Keratinocyte (primary cell): ENCODE measurements around the gene UGGT2. TPM values are rescaled to one million over a fixed set of nuclear protein-coding genes. Genes with fewer than 3 reads are reported as not detected.

Experiments
- DNase-seq: peaks from one replicate; pipeline ENCODE4 v3.0.0-alpha.2; 2011; ENCODE audit warnings: low read depth, missing footprints, low spot score
- FAIRE-seq: peaks from 2 replicates; lab custom pipeline; 2011; peaks lifted over from hg19 to GRCh38; lab: Jason Lieb, UNC
- H2AFZ ChIP-seq: 2 replicates; pipeline ENCODE4 v1.6.0; 2012; ENCODE audit warnings: low read length, control low read depth, inconsistent platforms; ENCODE audit not compliant: control insufficient read depth
- H3K27ac ChIP-seq: 2 replicates; pipeline ENCODE4 v1.5.1; 2011; ENCODE audit warnings: low read length; ENCODE audit not compliant: control insufficient read depth, insufficient read depth
- H3K27me3 ChIP-seq: 3 replicates; pipeline ENCODE4 v1.6.0; 2011; ENCODE audit warnings: low read length; ENCODE audit not compliant: control insufficient read depth, insufficient read depth; ENCODE audit errors: extremely low read depth
- H3K36me3 ChIP-seq, 2 experiments: 2 replicates in 1 of 2; 3 replicates in 1 of 2; pipeline ENCODE4 v1.5.1; 2011; ENCODE audit warnings: low read length in 2 of 2, mild to moderate bottlenecking in 1 of 2; ENCODE audit not compliant: control insufficient read depth in 2 of 2, insufficient read depth in 2 of 2; ENCODE audit errors: extremely low read depth in 1 of 2
- H3K4me1 ChIP-seq: 3 replicates; pipeline ENCODE4 v1.5.1; 2011; ENCODE audit warnings: low read length; ENCODE audit not compliant: control insufficient read depth, insufficient read depth; ENCODE audit errors: extremely low read depth
- H3K4me2 ChIP-seq: 3 replicates; pipeline ENCODE4 v1.6.0; 2011; ENCODE audit warnings: low read depth, low read length; ENCODE audit not compliant: control insufficient read depth, insufficient read depth; ENCODE audit errors: extremely low read depth
- H3K4me3 ChIP-seq, 3 experiments: fragments of 200-600 bp in 1 of 3; sonication (generic) in 1 of 3; 2 replicates in 2 of 3; 3 replicates in 1 of 3; pipeline ENCODE4 v1.5.1; 2011 to 2016; ENCODE audit warnings: low read length in 3 of 3, mild to moderate bottlenecking in 3 of 3, control low read depth in 2 of 3, inconsistent platforms in 1 of 3, low read depth in 1 of 3, mixed read lengths in 1 of 3, mixed run types in 1 of 3, moderate library complexity in 1 of 3; ENCODE audit not compliant: control insufficient read depth in 2 of 3, insufficient read depth in 2 of 3; ENCODE audit errors: extremely low read depth in 1 of 3
- H3K79me2 ChIP-seq: 2 replicates; pipeline ENCODE4 v1.6.0; 2012; ENCODE audit warnings: low read length; ENCODE audit not compliant: control insufficient read depth, insufficient read depth
- H3K9ac ChIP-seq: 3 replicates; pipeline ENCODE4 v1.6.0; 2011; ENCODE audit warnings: low read length; ENCODE audit not compliant: control insufficient read depth, insufficient read depth; ENCODE audit errors: extremely low read depth
- H3K9me1 ChIP-seq: 3 replicates; pipeline ENCODE4 v1.6.0; 2011; ENCODE audit warnings: low read length; ENCODE audit not compliant: control insufficient read depth, insufficient read depth; ENCODE audit errors: extremely low read depth
- H3K9me3 ChIP-seq: 2 replicates; pipeline ENCODE4 v1.5.1; 2012; ENCODE audit warnings: low read depth, low read length; ENCODE audit not compliant: control insufficient read depth
- H4K20me1 ChIP-seq: 3 replicates; pipeline ENCODE4 v1.6.0; 2011; ENCODE audit warnings: low read length; ENCODE audit not compliant: control insufficient read depth, insufficient read depth; ENCODE audit errors: extremely low read depth
- EZH2 ChIP-seq: IDR thresholded peaks from one replicate; pipeline ENCODE4 v1.6.1; 2012; ENCODE audit warnings: inconsistent platforms, mild to moderate bottlenecking, low read length, moderate library complexity
- dilution Hi-C: fragments of 300-500 bp; cut with MboI; formaldehyde crosslinking; loops from one replicate; pipeline ENCODE4 v1.7.0; 2020; ENCODE audit warnings: low sequenced_read_pairs; ENCODE audit not compliant: extremely low pct_ligation_motif_present
- polyA plus RNA-seq, 5 experiments: library from polyadenylated mRNA; depleted of rRNA in 3 of 5; stranded (reverse) in 3 of 5; stranded (forward) in 1 of 5; unstranded in 1 of 5; fragments of >200 nt; gene quantifications; 1 replicate in 1 of 5; 2 replicates in 3 of 5; 3 replicates in 1 of 5; pipeline versions ENCODE4 v1.2.1 to v1.2.3, GENCODE V29; 2011 to 2012; ENCODE audit warnings: missing spikeins in 2 of 5, low read depth in 1 of 5, low replicate concordance in 1 of 5
- TF ChIP-seq, protein P1 (sequence below), 3 experiments: IDR thresholded peaks in 1 of 3; conservative IDR thresholded peaks in 1 of 3; optimal IDR thresholded peaks in 1 of 3; 2 replicates in 2 of 3; 3 replicates in 1 of 3; pipeline versions ENCODE3 to v1.5.1; 2011; ENCODE audit warnings: low read length in 3 of 3, mild to moderate bottlenecking in 3 of 3, moderate library complexity in 2 of 3, control low read depth in 1 of 3, inconsistent platforms in 1 of 3; ENCODE audit not compliant: insufficient read depth in 2 of 3; ENCODE audit errors: extremely low read depth in 1 of 3

The UGGT2 gene
- polyA plus RNA-seq, 1 donor (not counting 4 experiments of a cell fraction or from before 2014, with no cell fraction given), result 12.5 TPM

DNA sequence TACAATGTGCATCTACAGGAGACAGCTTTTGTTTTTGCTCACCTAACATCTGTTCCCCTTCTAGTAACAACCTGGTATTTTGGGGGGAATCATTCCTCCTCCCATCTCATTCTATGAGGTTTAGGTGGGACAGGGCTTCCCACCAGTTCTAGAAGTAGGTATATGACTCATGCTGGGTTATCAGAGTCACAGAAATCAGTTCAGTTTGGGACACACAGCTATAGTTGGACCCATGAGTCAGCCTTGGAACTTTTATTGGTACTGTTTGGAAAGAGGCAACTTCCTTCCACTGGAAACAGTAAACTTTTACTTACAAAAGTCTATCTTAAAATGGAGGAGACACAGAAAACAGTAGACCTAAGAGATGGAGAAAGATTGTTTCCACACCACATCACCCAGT, 190.8 kb downstream of the UGGT2 start:
- H3K4me3 ChIP-seq, result no peak overlapping the region
- H3K27me3 ChIP-seq, result no peaks in the 10 kb centered on the region
- H3K79me2 ChIP-seq, result no peaks in the 10 kb centered on the region
- H3K9me1 ChIP-seq, result no peaks in the 10 kb centered on the region
- DNase-seq (no peak), FAIRE-seq (no peak)
- no peak overlapping the region for H3K27ac ChIP-seq
- no peaks in the 10 kb centered on the region for H4K20me1 ChIP-seq
- no peaks in the 10 kb centered on the region for H3K9me3 ChIP-seq
- no peak overlapping the region for H3K9ac ChIP-seq
- dilution Hi-C loops, result no loop called here
- no peak overlapping the region for H2AFZ ChIP-seq
- H3K4me2 ChIP-seq, result no peak overlapping the region
- no peaks in the 10 kb centered on the region for H3K4me1 ChIP-seq
- TF ChIP-seq, protein P1, sequence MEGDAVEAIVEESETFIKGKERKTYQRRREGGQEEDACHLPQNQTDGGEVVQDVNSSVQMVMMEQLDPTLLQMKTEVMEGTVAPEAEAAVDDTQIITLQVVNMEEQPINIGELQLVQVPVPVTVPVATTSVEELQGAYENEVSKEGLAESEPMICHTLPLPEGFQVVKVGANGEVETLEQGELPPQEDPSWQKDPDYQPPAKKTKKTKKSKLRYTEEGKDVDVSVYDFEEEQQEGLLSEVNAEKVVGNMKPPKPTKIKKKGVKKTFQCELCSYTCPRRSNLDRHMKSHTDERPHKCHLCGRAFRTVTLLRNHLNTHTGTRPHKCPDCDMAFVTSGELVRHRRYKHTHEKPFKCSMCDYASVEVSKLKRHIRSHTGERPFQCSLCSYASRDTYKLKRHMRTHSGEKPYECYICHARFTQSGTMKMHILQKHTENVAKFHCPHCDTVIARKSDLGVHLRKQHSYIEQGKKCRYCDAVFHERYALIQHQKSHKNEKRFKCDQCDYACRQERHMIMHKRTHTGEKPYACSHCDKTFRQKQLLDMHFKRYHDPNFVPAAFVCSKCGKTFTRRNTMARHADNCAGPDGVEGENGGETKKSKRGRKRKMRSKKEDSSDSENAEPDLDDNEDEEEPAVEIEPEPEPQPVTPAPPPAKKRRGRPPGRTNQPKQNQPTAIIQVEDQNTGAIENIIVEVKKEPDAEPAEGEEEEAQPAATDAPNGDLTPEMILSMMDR (optimal IDR thresholded peaks at IDR 0.05 in 1 of 3, IDR thresholded peaks at IDR 0.05 in 1 of 3, conservative IDR thresholded peaks at IDR 0.05 in 1 of 3; ENCODE audit: extremely low read depth in 1 of 3, insufficient read depth in 2 of 3, low read length in 3 of 3), result no peak
- TF ChIP-seq EZH2, result no peak
- no peaks in the 10 kb centered on the region for H3K36me3 ChIP-seq

GRCh38 chr13:95861296-95861695, 191.9 kb downstream of the UGGT2 start:
- H3K9me3 ChIP-seq, result no peaks in the 10 kb centered on the region
- no peaks in the 10 kb centered on the region for H3K4me1 ChIP-seq
- no peak overlapping the region for H3K4me2 ChIP-seq
- no peaks in the 10 kb centered on the region for H3K27me3 ChIP-seq
- no peaks in the 10 kb centered on the region for H3K9me1 ChIP-seq
- no peaks in the 10 kb centered on the region for H3K79me2 ChIP-seq
- no peak overlapping the region for H3K4me3 ChIP-seq
- DNase-seq, result no peak
- no peak overlapping the region for H3K27ac ChIP-seq
- no peaks in the 10 kb centered on the region for H3K36me3 ChIP-seq
- dilution Hi-C loops, result no loop called here
- no peak for FAIRE-seq
- TF ChIP-seq, protein P1 (optimal IDR thresholded peaks at IDR 0.05 in 1 of 3, IDR thresholded peaks at IDR 0.05 in 1 of 3, conservative IDR thresholded peaks at IDR 0.05 in 1 of 3; ENCODE audit: extremely low read depth in 1 of 3, insufficient read depth in 2 of 3, low read length in 3 of 3), result no peak
- no peak for TF ChIP-seq EZH2
- no peaks in the 10 kb centered on the region for H4K20me1 ChIP-seq
- no peak overlapping the region for H3K9ac ChIP-seq
- H2AFZ ChIP-seq, result no peak overlapping the region
